Stomach (tissue), 19 donors: ENCODE measurements around the gene IRAK4. TPM values are rescaled to one million over a fixed set of nuclear protein-coding genes. Genes with fewer than 3 reads are reported as not detected.
A peak's percentile ranks its signal among the peaks of the same experiment; 100 is the strongest.

Source experiments
- DNase-seq, 2 donors: peaks; one replicate each; pipeline versions ENCODE4 v3.0.0 to v3.0.0-alpha.2; 2013 to 2019
- H3K27ac ChIP-seq, 5 donors: fragments of 200-600 bp in 4 of 5; sonication (generic) in 4 of 5; one replicate each; pipeline ENCODE4 v1.5.1; 2013 to 2019; ENCODE audit warnings: mild to moderate bottlenecking in 1 of 5, moderate library complexity in 1 of 5
- H3K27me3 ChIP-seq, 3 donors: fragments of 200-600 bp; sonication (generic); one replicate each; pipeline ENCODE4 v1.5.1; 2017 to 2019; ENCODE audit warnings: mixed run types in 1 of 3
- H3K36me3 ChIP-seq, 4 donors: fragments of 200-600 bp; sonication (generic); 1 replicate in 3 of 4; 2 replicates in 1 of 4; pipeline ENCODE4 v1.5.1; 2016 to 2019
- H3K4me1 ChIP-seq, 4 donors: fragments of 200-600 bp; sonication (generic); one replicate each; pipeline ENCODE4 v1.5.1; 2016 to 2019
- H3K4me3 ChIP-seq, 4 donors: fragments of 200-600 bp; sonication (generic) in 3 of 4; one replicate each; pipeline ENCODE4 v1.5.1; 2016 to 2019; ENCODE audit warnings: mild to moderate bottlenecking in 1 of 4
- H3K9me3 ChIP-seq, 4 donors: fragments of 200-600 bp; sonication (generic); one replicate each; pipeline ENCODE4 v1.5.1; 2016 to 2019
- CTCF ChIP-seq, 7 experiments: fragments of 450-650 bp in 4 of 7; fragments of 200-600 bp in 3 of 7; sonication (generic) in 3 of 7; IDR thresholded peaks; one replicate each; pipeline ENCODE4 v1.5.1; 2016 to 2019; ENCODE audit warnings: antibody characterized with exemption in 7 of 7, control low read depth in 2 of 7, mild to moderate bottlenecking in 1 of 7
- EP300 ChIP-seq: sonication (generic); formaldehyde crosslinking; IDR thresholded peaks from one replicate; pipeline ENCODE4 v1.6.1; 2017; ENCODE audit warnings: antibody characterized with exemption
- POLR2A ChIP-seq, 4 donors: fragments of 450-650 bp; IDR thresholded peaks; one replicate each; pipeline ENCODE4 v1.6.1; 2016; ENCODE audit warnings: antibody characterized with exemption in 4 of 4, control low read depth in 2 of 4, mild to moderate bottlenecking in 1 of 4, moderate library complexity in 1 of 4
- POLR2AphosphoS5 ChIP-seq, 3 donors: sonication (generic); formaldehyde crosslinking; IDR thresholded peaks; one replicate each; pipeline ENCODE4 v1.6.1; 2016; ENCODE audit warnings: antibody characterized with exemption in 3 of 3
- WGBS, 5 donors: extraction: QIAGEN DNeasy Blood & Tissue Kit in 3 of 5; methylation state at CpG; one replicate each; pipeline versions ENCODE4 v1.1.5 to v1.1.7; 2013 to 2018; 5-methylcytosine and 5-hydroxymethylcytosine counted together
- intact Hi-C: fragments of 100-400 bp; cut with DNase I; formaldehyde crosslinking; loops from one replicate; pipeline ENCODE4 v1.15.1; 2023; ENCODE audit warnings: low total_unique reads
- long read RNA-seq, 10 donors: transcript quantifications; one replicate each; lab custom pipeline, GENCODE V29; 2026
- polyA plus RNA-seq, 3 donors: library from polyadenylated mRNA; stranded (reverse); fragments of 200-250 nt; gene quantifications; one replicate each; pipeline ENCODE4 v1.2.3, GENCODE V29; 2013
- total RNA-seq, 5 donors: library from RNA; depleted of rRNA; stranded (reverse); fragments of >200 nt; gene quantifications; one replicate each; pipeline versions ENCODE4 v1.1.0 to v1.2.3, GENCODE V29; 2014 to 2016
- donor health status: healthy with polysubstance abuse.
- donor health status: Bipolar disorder and iron deficiency.
- donor health status: healthy.

IRAK4 gene
- total RNA-seq: 100 to 1,000 TPM in 1 of 5 donors, 10 to 100 TPM in 3, 1 to 10 TPM in 1; 8.0 to 155 (median 35.1) TPM
- 10 to 100 TPM; 11.3 to 15.4 (median 11.9) TPM for polyA plus RNA-seq
- long read RNA-seq, donor 1: 0 reads
- long read RNA-seq, donor 2: 0 reads
- long read RNA-seq, donor 3, full-length matches to known transcripts: 1 of 1 reads
- long read RNA-seq, donor 3, partial matches to known transcripts: 0 of 1 reads
- long read RNA-seq, donor 3, other reads (novel, unspliced or antisense): 0 of 1 reads
- long read RNA-seq, donor 4: 0 reads
- long read RNA-seq, donor 5: 0 reads
- long read RNA-seq, donor 6, full-length matches to known transcripts: 1 of 1 reads
- long read RNA-seq, donor 6, partial matches to known transcripts: 0 of 1 reads
- long read RNA-seq, donor 6, other reads (novel, unspliced or antisense): 0 of 1 reads
- long read RNA-seq, donor 7: 0 reads
- long read RNA-seq, donor 8: 0 reads
- long read RNA-seq, donor 9: 0 reads
- long read RNA-seq, donor 10, full-length matches to known transcripts: 1 of 1 reads
- long read RNA-seq, donor 10, partial matches to known transcripts: 0 of 1 reads
- long read RNA-seq, donor 10, other reads (novel, unspliced or antisense): 0 of 1 reads

DNA sequence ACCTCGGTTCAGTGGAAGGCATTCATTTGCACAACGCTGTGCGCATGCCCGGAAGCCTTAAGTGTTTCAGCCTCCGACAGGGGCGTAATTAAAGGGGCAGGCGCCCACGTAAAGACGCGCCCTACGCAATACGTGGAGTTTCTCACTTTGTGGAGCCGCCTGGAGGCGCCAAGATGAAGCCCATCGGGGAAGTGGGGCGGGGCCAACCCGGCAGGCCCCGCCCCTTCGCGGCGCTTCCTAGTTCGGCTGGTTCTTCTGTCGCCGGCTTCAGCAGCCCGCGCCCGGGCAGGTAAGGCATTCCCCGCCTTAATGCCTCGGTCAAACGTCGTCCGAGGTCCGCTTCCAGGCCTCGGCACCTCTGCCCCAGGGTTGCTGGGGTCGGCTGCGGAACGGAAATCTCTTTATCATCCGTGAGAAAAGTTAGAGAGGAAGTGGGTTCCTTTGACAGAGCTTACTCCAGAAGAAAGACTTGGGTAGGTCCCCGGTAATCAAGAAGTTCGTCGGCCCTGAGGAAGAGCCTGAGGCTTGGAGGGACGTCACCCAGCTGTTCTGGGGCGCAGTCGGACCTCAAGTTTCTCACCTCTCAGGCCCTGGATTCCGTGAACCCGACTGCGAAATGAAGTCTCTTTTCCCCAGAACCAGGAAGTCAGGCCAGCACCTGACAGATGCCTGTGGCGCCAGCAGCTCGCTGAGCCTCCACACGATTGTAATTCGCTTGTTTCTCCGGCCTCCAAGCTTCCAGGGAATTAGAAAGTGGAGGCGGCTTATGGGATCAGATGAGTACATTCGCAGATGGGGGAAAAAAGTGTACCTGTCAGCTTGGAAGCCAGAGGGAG is at the start of gene IRAK4, which contains the start of gene PUS7L:
IRAK4 (plus strand) TSS at position 224 of the 836 bp plus-strand sequence. CDS start 9,161 bp downstream, outside the sequence.
PUS7L (minus strand) TSS at position 63 of the 836 bp plus-strand sequence. CDS start 3,545 bp downstream, outside the sequence.
- WGBS, 5 donors: 0 to 1% (median 1%) methylated on average over 31 to 54 of the region's 54 CpGs
- intact Hi-C loops: no loop called here
- DNase-seq: peak; percentile 97 to 99

DNA sequence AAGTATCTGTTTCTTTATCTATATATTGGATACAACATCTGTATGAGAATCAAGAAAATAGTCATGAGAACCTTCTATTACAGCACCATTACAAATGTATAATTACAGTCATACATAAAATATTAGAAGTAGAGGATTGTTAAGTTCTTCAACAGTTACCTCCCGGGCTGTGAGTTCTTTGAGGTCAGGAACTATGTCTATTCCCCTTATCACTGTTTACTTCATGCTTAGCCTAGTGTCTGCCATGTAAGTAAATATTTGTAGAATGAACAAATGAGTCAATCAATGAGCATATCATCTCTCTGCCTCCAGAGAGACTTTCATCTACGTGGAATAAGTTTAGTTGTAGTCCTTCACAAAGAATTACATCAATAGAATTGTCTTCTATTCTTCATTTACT is 47.4 kb upstream of the IRAK4 start:
- H3K27me3 ChIP-seq: no peaks in the 10 kb centered on the region
- 10 to 28% (median 18%) methylated on average over 2 of the region's 2 CpGs for WGBS, 5 donors
- intact Hi-C loops: no loop called here

More for the DNA sequence above, at the start of gene IRAK4, which contains the start of gene PUS7L:
- Histone ChIP-seq H3K27me3 (no peaks in the 10 kb centered on the region), H3K9me3 (no peaks in the 10 kb centered on the region), H3K36me3 (peaks cover 0 to 13% (median 3%) of the 10 kb centered on the region in 4 donors), H3K4me1 (peaks cover 34 to 66% (median 42%) of the 10 kb centered on the region in 4 donors), H3K27ac (peak within 1 kb of the TSS; percentile 82 to 97 (median 89)), H3K4me3 (peak within 1 kb of the TSS; percentile 61 to 81 (median 66))
- TF ChIP-seq CTCF (IDR thresholded peaks at IDR 0.05): peak in 5 of 7 experiments; percentile 24 to 48 (median 27)
- no peak for TF ChIP-seq EP300
- TF ChIP-seq POLR2AphosphoS5 (IDR thresholded peaks at IDR 0.05): peak; percentile 63 to 92 (median 88)
- TF ChIP-seq POLR2A (IDR thresholded peaks at IDR 0.05): peak in 2 of 4 donors; percentile 36 to 85

GRCh38 chr12:43722621-43723020 is 36.1 kb upstream of the IRAK4 start:
- H3K4me3 ChIP-seq: no peak overlapping the region
- no peak for DNase-seq
- no peaks in the 10 kb centered on the region for H3K9me3 ChIP-seq
- TF ChIP-seq POLR2AphosphoS5 (IDR thresholded peaks at IDR 0.05) (no peak), CTCF (IDR thresholded peaks at IDR 0.05) (no peak), POLR2A (IDR thresholded peaks at IDR 0.05) (no peak), EP300 (no peak)
- H3K27me3 ChIP-seq: no peaks in the 10 kb centered on the region
- no peak overlapping the region for H3K27ac ChIP-seq
- no peaks in the 10 kb centered on the region for H3K4me1 ChIP-seq
- intact Hi-C loops: no loop called here
- peaks cover 0 to 8% (median 0%) of the 10 kb centered on the region in 4 donors for H3K36me3 ChIP-seq

More for the DNA sequence above, 47.4 kb upstream of the IRAK4 start:
- no peaks in the 10 kb centered on the region for H3K4me1 ChIP-seq
- no peaks in the 10 kb centered on the region for H3K36me3 ChIP-seq
- H3K9me3 ChIP-seq: peaks cover 0 to 13% (median 5%) of the 10 kb centered on the region in 4 donors
- no peak overlapping the region for H3K27ac ChIP-seq
- no peak for DNase-seq
- TF ChIP-seq POLR2A (IDR thresholded peaks at IDR 0.05) (no peak), POLR2AphosphoS5 (IDR thresholded peaks at IDR 0.05) (no peak), CTCF (IDR thresholded peaks at IDR 0.05) (no peak), EP300 (no peak)
- H3K4me3 ChIP-seq: no peak overlapping the region

- TF ChIP-seq CTCF (IDR thresholded peaks at IDR 0.05): no peak
- TF ChIP-seq EP300: no peak
- no peak for TF ChIP-seq POLR2AphosphoS5 (IDR thresholded peaks at IDR 0.05)
- no peak for TF ChIP-seq POLR2A (IDR thresholded peaks at IDR 0.05)
- Histone ChIP-seq H3K9me3 (no peaks in the 10 kb centered on the region), H3K27ac (no peak overlapping the region), H3K4me1 (no peaks in the 10 kb centered on the region), H3K27me3 (no peaks in the 10 kb centered on the region), H3K4me3 (no peak overlapping the region), H3K36me3 (peaks cover 0 to 8% (median 0%) of the 10 kb centered on the region in 4 donors)
- intact Hi-C loops: no loop called here
- no peak for DNase-seq
Measured at GRCh38 chr12:43723134-43723533, 35.6 kb upstream of the IRAK4 start.
